K562 (cell line): ENCODE measurements around the gene METAP1D. TPM values are rescaled to one million over a fixed set of nuclear protein-coding genes. Genes with fewer than 3 reads are reported as not detected.

ENCODE experiments used
- ATF3 ChIP-seq, 2 experiments: fragments of 450-650 bp in 1 of 2; sonication (generic) in 1 of 2; formaldehyde crosslinking in 1 of 2; IDR thresholded peaks in 1 of 2; conservative IDR thresholded peaks in 1 of 2; 2 replicates each; pipeline versions ENCODE4 v1.6.1 to v1.8.1; 2016 to 2023; ENCODE audit warnings: mild to moderate bottlenecking in 2 of 2, moderate library complexity in 2 of 2, inconsistent platforms in 1 of 2, missing genetic modification reagents in 1 of 2
- CBFB ChIP-seq: sonication (generic); formaldehyde crosslinking; IDR thresholded peaks from 2 replicates; pipeline ENCODE4 v1.4.0; 2020; ENCODE audit warnings: mild to moderate bottlenecking, missing genetic modification reagents
- CTBP1 ChIP-seq: fragments of 450-650 bp; IDR thresholded peaks from 2 replicates; pipeline ENCODE4 v1.6.1; 2016; ENCODE audit warnings: borderline replicate concordance
- EP300 ChIP-seq: IDR thresholded peaks from 2 replicates; pipeline ENCODE4 v1.6.1; 2012; ENCODE audit warnings: low read length, improper control_type of control experiment
- FOS ChIP-seq: IDR thresholded peaks from 3 replicates; pipeline ENCODE4 v1.6.1; 2011; ENCODE audit not compliant: insufficient read length; ENCODE audit errors: extremely low read depth
- FOSL1 ChIP-seq: fragments of 200-800 bp; sonication (Bioruptor generic); conservative IDR thresholded peaks from 2 replicates; pipeline ENCODE4 v1.6.1; 2016; ENCODE audit warnings: missing genetic modification characterization, missing compliant biosample characterization
- GTF3C2 ChIP-seq: IDR thresholded peaks from 3 replicates; pipeline ENCODE4 v1.6.1; 2011; ENCODE audit warnings: borderline replicate concordance, mild to moderate bottlenecking, moderate library complexity; ENCODE audit not compliant: insufficient read length; ENCODE audit errors: extremely low read depth
- HIVEP1 ChIP-seq: fragments of 250-450 bp; sonication (Bioruptor Pico); IDR thresholded peaks from 2 replicates; pipeline ENCODE4 v1.4.0; 2020; ENCODE audit warnings: mild to moderate bottlenecking
- IRF9 ChIP-seq: fragments of 450-650 bp; IDR thresholded peaks from 2 replicates; pipeline ENCODE4 v1.6.1; 2016; ENCODE audit warnings: missing biosample characterization, missing genetic modification characterization
- NFE2 ChIP-seq: IDR thresholded peaks from 2 replicates; pipeline ENCODE4 v1.6.1; 2014; ENCODE audit warnings: antibody characterized with exemption, low read depth
- PATZ1 ChIP-seq: fragments of 250-450 bp; sonication (Bioruptor Pico); IDR thresholded peaks from 2 replicates; pipeline ENCODE4 v1.5.0; 2020; ENCODE audit warnings: mild to moderate bottlenecking, borderline replicate concordance
- POLR2H ChIP-seq: IDR thresholded peaks from 2 replicates; pipeline ENCODE4 v1.6.1; 2016; ENCODE audit warnings: missing genetic modification characterization, low read depth, mild to moderate bottlenecking, control low read depth, missing compliant biosample characterization, moderate library complexity
- RBM14 ChIP-seq: fragments of 200-400 bp; formaldehyde crosslinking; IDR thresholded peaks from 2 replicates; pipeline ENCODE4 v1.6.1; 2018; ENCODE audit warnings: low read depth, mild to moderate bottlenecking, low read length, moderate library complexity, borderline replicate concordance; ENCODE audit not compliant: insufficient read depth
- SMAD2 ChIP-seq: fragments of 150-350 bp; IDR thresholded peaks from 2 replicates; pipeline ENCODE4 v1.6.1; 2014; ENCODE audit warnings: low read depth, mild to moderate bottlenecking, low read length
- TGIF2 ChIP-seq: sonication (generic); formaldehyde crosslinking; IDR thresholded peaks from 2 replicates; pipeline ENCODE4 v1.8.1; 2022; ENCODE audit warnings: mild to moderate bottlenecking, missing genetic modification reagents, moderate library complexity
- U2AF1 ChIP-seq: fragments of 200-400 bp; formaldehyde crosslinking; optimal IDR thresholded peaks from 2 replicates; pipeline ENCODE3; 2017; ENCODE audit warnings: mild to moderate bottlenecking, low read depth, low read length, moderate library complexity
- YBX1 ChIP-seq: fragments of 450-650 bp; IDR thresholded peaks from 2 replicates; pipeline ENCODE4 v1.7.1; 2016; ENCODE audit warnings: mild to moderate bottlenecking
- ZNF140 ChIP-seq: fragments of 250-450 bp; sonication (Bioruptor Pico); IDR thresholded peaks from 2 replicates; pipeline ENCODE4 v1.8.0; 2021; ENCODE audit warnings: moderate library complexity, mild to moderate bottlenecking, inconsistent platforms
- ZNF696 ChIP-seq: fragments of 250-450 bp; sonication (Bioruptor Pico); conservative IDR thresholded peaks from 2 replicates; pipeline ENCODE4 v1.4.0; 2020; ENCODE audit warnings: mild to moderate bottlenecking, moderate library complexity
- ZNF717 ChIP-seq: fragments of 250-450 bp; sonication (Bioruptor Pico); IDR thresholded peaks from 2 replicates; pipeline ENCODE4 v1.5.0; 2021
- polyA plus RNA-seq, 8 experiments: library from polyadenylated mRNA; depleted of rRNA in 4 of 8; stranded (reverse) in 5 of 8; unstranded in 3 of 8; fragments of >200 nt; fragmentation: Nextera tagmentation in 2 of 8; fragmentation: Illumina TruSeq in 1 of 8; extraction: Ambion mirVana in 2 of 8; extraction: Trizol in 1 of 8; gene quantifications; 2 replicates each; pipeline versions ENCODE4 v1.2.1 to v1.2.3, GENCODE V29; 2011 to 2014; ENCODE audit warnings: inconsistent platforms in 1 of 8, missing spikeins in 1 of 8
- total RNA-seq, 7 experiments: library from RNA; depleted of rRNA in 6 of 7; stranded (reverse); fragments of >200 nt in 6 of 7; fragmentation: Illumina TruSeq in 2 of 7; extraction: Trizol in 2 of 7; gene quantifications; 2 replicates each; pipeline versions ENCODE4 v1.2.1 to v1.2.3, GENCODE V29; 2011 to 2021; ENCODE audit warnings: low replicate concordance in 1 of 7

Gene METAP1D
- total and polyA plus RNA-seq, 9 of the 15 experiments (the other 6 are each of a cell fraction or from before 2014, with no cell fraction given): 8.0 to 23.4 (median 15.7) TPM

GRCh38 chr2:172048508-172049503, 49.1 kb downstream of the METAP1D start (continued):
- TF ChIP-seq ATF3 (IDR thresholded peaks at IDR 0.05) (no peak), ATF3 (CRISPR knock-in tag; conservative IDR thresholded peaks at IDR 0.05) (no peak), HIVEP1 (CRISPR knock-in tag) (no peak), ZNF140 (no peak), ZNF717 (CRISPR knock-in tag) (no peak), FOS (no peak), POLR2H (tag) (peak; percentile 48; the same call in 1 of the 2 replicates), PATZ1 (CRISPR knock-in tag) (no peak), FOSL1 (tag) (no peak), SMAD2 (no peak), RBM14 (no peak), IRF9 (tag) (no peak), ZNF696 (no peak), TGIF2 (CRISPR knock-in tag) (no peak), CBFB (CRISPR knock-in tag) (no peak), U2AF1 (no peak), NFE2 (no peak), EP300 (peak; percentile 74), CTBP1 (no peak), YBX1 (no peak), GTF3C2 (no peak)
